ENCODE data around the gene AKR1D1.
"Not testable (repeated sequence)": the region's sequence is repeated elsewhere in the genome, so short reads cannot be mapped to it uniquely, and the experiment has no call there.

Gene AKR1D1

GRCh38 chr7:138076196-138076595, at the start of gene AKR1D1:
TSS of gene AKR1D1 (plus strand) at chr7:138076459. CDS start at chr7:138076519, 60 bp downstream.
- DNase-seq (ENCODE audit: low read depth in 2 of 2): no peak

GRCh38 chr7:138027100-138027499, 49.2 kb upstream of the AKR1D1 start:
- DNase-seq (ENCODE audit: low read depth in 2 of 2): no peak

GRCh38 chr7:138029126-138029525, 47.1 kb upstream of the AKR1D1 start:
- DNase-seq (ENCODE audit: low read depth in 2 of 2): no peak

GRCh38 chr7:138029941-138030340, 46.3 kb upstream of the AKR1D1 start:
- DNase-seq (ENCODE audit: low read depth in 2 of 2): no peak

- DNase-seq (ENCODE audit: low read depth in 2 of 2): no peak
These were observed 45.4 kb upstream of the AKR1D1 start for GRCh38 chr7:138030679-138031351.

- DNase-seq (ENCODE audit: low read depth in 2 of 2): no peak
These were observed 44.1 kb upstream of the AKR1D1 start for GRCh38 chr7:138032186-138032585.

GRCh38 chr7:138032770-138033169, 43.5 kb upstream of the AKR1D1 start:
- no peak for DNase-seq (ENCODE audit: low read depth in 2 of 2)

GRCh38 chr7:138033241-138033640, 43.0 kb upstream of the AKR1D1 start:
- DNase-seq (ENCODE audit: low read depth in 2 of 2): no peak

- DNase-seq (ENCODE audit: low read depth in 2 of 2): no peak
These were observed 40.1 kb upstream of the AKR1D1 start for GRCh38 chr7:138036135-138036534.

GRCh38 chr7:138040063-138040462, 36.2 kb upstream of the AKR1D1 start:
- DNase-seq (ENCODE audit: low read depth in 2 of 2): not testable (repeated sequence)

GRCh38 chr7:138044897-138045296, 31.4 kb upstream of the AKR1D1 start:
- DNase-seq (ENCODE audit: low read depth in 2 of 2): no peak

GRCh38 chr7:138047907-138048306, 28.4 kb upstream of the AKR1D1 start:
- DNase-seq (ENCODE audit: low read depth in 2 of 2): no peak

GRCh38 chr7:138049505-138050116, 26.6 kb upstream of the AKR1D1 start:
- no peak for DNase-seq (ENCODE audit: low read depth in 2 of 2)

GRCh38 chr7:138051712-138052247, 24.5 kb upstream of the AKR1D1 start:
- not testable (repeated sequence) for DNase-seq (ENCODE audit: low read depth in 2 of 2)

- no peak for DNase-seq (ENCODE audit: low read depth in 2 of 2)
These were observed 23.6 kb upstream of the AKR1D1 start for GRCh38 chr7:138052696-138053095.

- not testable (repeated sequence) for DNase-seq (ENCODE audit: low read depth in 2 of 2)
These were observed 20.6 kb upstream of the AKR1D1 start for GRCh38 chr7:138055698-138056097.

GRCh38 chr7:138063400-138063799, 12.9 kb upstream of the AKR1D1 start:
- DNase-seq (ENCODE audit: low read depth in 2 of 2): no peak

- DNase-seq (ENCODE audit: low read depth in 2 of 2): no peak
These were observed 11.4 kb upstream of the AKR1D1 start for GRCh38 chr7:138064856-138065357.

- DNase-seq (ENCODE audit: low read depth in 2 of 2): no peak
These were observed 10.4 kb upstream of the AKR1D1 start for GRCh38 chr7:138065827-138066226.

- no peak for DNase-seq (ENCODE audit: low read depth in 2 of 2)
These were observed 9.3 kb upstream of the AKR1D1 start for GRCh38 chr7:138066954-138067394.

- no peak for DNase-seq (ENCODE audit: low read depth in 2 of 2)
These were observed 8.5 kb upstream of the AKR1D1 start for GRCh38 chr7:138067774-138068173.

- no peak for DNase-seq (ENCODE audit: low read depth in 2 of 2)
These were observed 5.4 kb upstream of the AKR1D1 start for GRCh38 chr7:138070908-138071307.

GRCh38 chr7:138072726-138073125, 3.5 kb upstream of the AKR1D1 start:
- DNase-seq (ENCODE audit: low read depth in 2 of 2): no peak

All from stimulated activated CD8-positive, alpha-beta memory T cell treated with anti-CD3 and anti-CD28 coated beads, Interleukin-15, amount 100 ng/mL, for 4 hours (primary cell).